SK-N-MC (cell line): ENCODE data around the gene SERPINB10.

Experiments used
- EZH2 ChIP-seq: fragments of 200-600 bp; sonication (generic); IDR thresholded peaks from one replicate; pipeline ENCODE4 v1.6.1; 2017; ENCODE audit warnings: antibody characterized with exemption
- POLR2AphosphoS5 ChIP-seq: IDR thresholded peaks from 2 replicates; pipeline ENCODE4 v1.6.1; 2012; ENCODE audit warnings: mild to moderate bottlenecking, low read depth, low read length, borderline replicate concordance

- TF ChIP-seq POLR2AphosphoS5, result no peak
- no peak for TF ChIP-seq EZH2
Observed at GRCh38 chr18:63869374-63869773, 38.4 kb upstream of the SERPINB10 start.
